CD4-positive, alpha-beta T cell treated with Interleukin-1 beta for 1 hour (primary cell): ENCODE results near the gene SSNA1.

Experiments used
- DNase-seq, 2 donors: peaks; one replicate each; pipeline ENCODE4 v3.0.0-alpha.2; 2020 to 2022

SSNA1 gene

GRCh38 chr9:137156567-137157375, 31.7 kb upstream of the SSNA1 start:
- peak; percentile 42 to 57 for DNase-seq

GRCh38 chr9:137157618-137158415, 30.7 kb upstream of the SSNA1 start:
- DNase-seq = no peak

GRCh38 chr9:137158625-137159024, 29.9 kb upstream of the SSNA1 start:
- no peak for DNase-seq

- DNase-seq = no peak
Observed at GRCh38 chr9:137159105-137160053, 29.1 kb upstream of the SSNA1 start.

GRCh38 chr9:137160054-137160425, 28.4 kb upstream of the SSNA1 start:
- DNase-seq = no peak

GRCh38 chr9:137160716-137161557, 27.5 kb upstream of the SSNA1 start:
- DNase-seq = no peak

- DNase-seq = no peak
Observed at GRCh38 chr9:137161558-137162486, 26.7 kb upstream of the SSNA1 start.

- DNase-seq = peak in 1 of 2 donors; percentile 12
Observed at GRCh38 chr9:137162505-137163364, 25.7 kb upstream of the SSNA1 start.

GRCh38 chr9:137163365-137163715, 25.1 kb upstream of the SSNA1 start:
- no peak for DNase-seq

- no peak for DNase-seq
Observed at GRCh38 chr9:137163805-137164204, 24.7 kb upstream of the SSNA1 start.

- DNase-seq = no peak
Observed at GRCh38 chr9:137164370-137165249, 23.9 kb upstream of the SSNA1 start.

- no peak for DNase-seq
Observed at GRCh38 chr9:137165250-137165836, 23.1 kb upstream of the SSNA1 start.

- DNase-seq = no peak
Observed at GRCh38 chr9:137166380-137167229, 21.9 kb upstream of the SSNA1 start.

GRCh38 chr9:137167277-137167746, 21.2 kb upstream of the SSNA1 start:
- DNase-seq = no peak

- no peak for DNase-seq
Observed at GRCh38 chr9:137167747-137168572, 20.5 kb upstream of the SSNA1 start.

- DNase-seq = no peak
Observed at GRCh38 chr9:137168573-137168903, 19.9 kb upstream of the SSNA1 start.
